Measurements from ENCODE around the gene AGBL3. TPM values are rescaled to one million over a fixed set of nuclear protein-coding genes. Genes with fewer than 3 reads are reported as not detected.

The AGBL3 gene
- total RNA-seq, 1 experiment from 2014 or later: 2.1 TPM

DNA sequence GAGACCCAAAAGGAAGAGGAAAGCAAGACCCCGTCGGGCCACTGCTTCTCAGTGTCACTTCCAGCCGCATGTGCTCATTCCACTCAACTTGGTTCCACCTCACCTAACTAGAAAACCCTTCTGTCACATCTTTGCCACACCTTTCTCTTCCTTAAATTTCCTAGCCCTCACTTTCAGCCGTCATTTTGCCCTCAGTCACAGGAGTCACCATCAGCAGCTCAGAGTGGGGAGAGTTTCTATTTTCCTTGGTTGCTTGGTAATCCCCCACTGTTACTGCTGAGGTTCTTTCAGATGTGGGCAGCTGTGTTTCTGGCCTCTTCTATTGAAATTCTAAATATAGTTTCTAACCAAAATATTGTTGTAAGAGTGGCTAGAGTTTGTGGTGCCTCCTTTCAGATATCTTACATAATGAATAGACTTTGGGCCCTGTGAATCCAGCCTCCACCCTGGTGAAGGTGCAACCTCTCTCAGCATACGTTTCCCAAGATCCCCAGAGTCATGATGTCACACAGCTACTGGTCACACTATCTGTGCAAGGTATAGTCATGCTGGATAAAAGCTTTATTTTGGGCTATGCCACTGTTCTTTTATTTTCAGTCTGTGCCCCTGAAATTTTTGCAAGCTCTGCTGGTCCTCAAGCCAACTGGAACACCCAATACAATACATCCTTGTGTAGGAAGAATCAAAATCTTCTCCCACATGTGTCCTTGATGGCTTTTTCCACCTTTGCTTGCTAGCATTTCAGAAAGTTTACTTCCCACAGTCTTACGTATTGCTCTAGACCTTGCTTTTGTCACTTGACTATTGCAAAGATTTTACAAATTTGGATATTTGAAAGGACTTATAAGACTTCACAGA is 9.2 kb downstream of the AGBL3 start:
- POLR2A ChIA-PET: no interaction called here
- H3K27ac Mint-ChIP-seq: no peak overlapping the region; the same call in 1 of the 2 replicates
- no peaks in the 10 kb centered on the region; the same call in 1 of the 2 replicates for H3K36me3 Mint-ChIP-seq
- H3K4me1 Mint-ChIP-seq: peaks cover 3% of the 10 kb centered on the region; the same call in 1 of the 2 replicates
- no peaks in the 10 kb centered on the region for H3K27me3 Mint-ChIP-seq (ENCODE audit: low read depth)
- CTCF ChIA-PET: interaction anchor here (1.3 kb wide), 1 partner anchor 9 kb away, joined by 3 read pairs; the partner anchor contains the start of gene AGBL3
- DNase-seq (ENCODE audit: low spot score) (no peak), ATAC-seq (no peak)
- TF ChIP-seq, protein P1, sequence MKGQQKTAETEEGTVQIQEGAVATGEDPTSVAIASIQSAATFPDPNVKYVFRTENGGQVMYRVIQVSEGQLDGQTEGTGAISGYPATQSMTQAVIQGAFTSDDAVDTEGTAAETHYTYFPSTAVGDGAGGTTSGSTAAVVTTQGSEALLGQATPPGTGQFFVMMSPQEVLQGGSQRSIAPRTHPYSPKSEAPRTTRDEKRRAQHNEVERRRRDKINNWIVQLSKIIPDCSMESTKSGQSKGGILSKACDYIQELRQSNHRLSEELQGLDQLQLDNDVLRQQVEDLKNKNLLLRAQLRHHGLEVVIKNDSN (CRISPR knock-in tag; IDR thresholded peaks at IDR 0.05): no peak
- TF ChIP-seq JAZF1 (CRISPR knock-in tag; IDR thresholded peaks at IDR 0.05): no peak
- TF ChIP-seq RELA (CRISPR knock-in tag; IDR thresholded peaks at IDR 0.05; ENCODE audit: borderline replicate concordance): no peak
- no peak for TF ChIP-seq ELF4 (CRISPR knock-in tag; IDR thresholded peaks at IDR 0.05; ENCODE audit: low read depth)
- TF ChIP-seq ZNF121 (CRISPR knock-in tag; IDR thresholded peaks at IDR 0.05): no peak
- TF ChIP-seq, protein P2, sequence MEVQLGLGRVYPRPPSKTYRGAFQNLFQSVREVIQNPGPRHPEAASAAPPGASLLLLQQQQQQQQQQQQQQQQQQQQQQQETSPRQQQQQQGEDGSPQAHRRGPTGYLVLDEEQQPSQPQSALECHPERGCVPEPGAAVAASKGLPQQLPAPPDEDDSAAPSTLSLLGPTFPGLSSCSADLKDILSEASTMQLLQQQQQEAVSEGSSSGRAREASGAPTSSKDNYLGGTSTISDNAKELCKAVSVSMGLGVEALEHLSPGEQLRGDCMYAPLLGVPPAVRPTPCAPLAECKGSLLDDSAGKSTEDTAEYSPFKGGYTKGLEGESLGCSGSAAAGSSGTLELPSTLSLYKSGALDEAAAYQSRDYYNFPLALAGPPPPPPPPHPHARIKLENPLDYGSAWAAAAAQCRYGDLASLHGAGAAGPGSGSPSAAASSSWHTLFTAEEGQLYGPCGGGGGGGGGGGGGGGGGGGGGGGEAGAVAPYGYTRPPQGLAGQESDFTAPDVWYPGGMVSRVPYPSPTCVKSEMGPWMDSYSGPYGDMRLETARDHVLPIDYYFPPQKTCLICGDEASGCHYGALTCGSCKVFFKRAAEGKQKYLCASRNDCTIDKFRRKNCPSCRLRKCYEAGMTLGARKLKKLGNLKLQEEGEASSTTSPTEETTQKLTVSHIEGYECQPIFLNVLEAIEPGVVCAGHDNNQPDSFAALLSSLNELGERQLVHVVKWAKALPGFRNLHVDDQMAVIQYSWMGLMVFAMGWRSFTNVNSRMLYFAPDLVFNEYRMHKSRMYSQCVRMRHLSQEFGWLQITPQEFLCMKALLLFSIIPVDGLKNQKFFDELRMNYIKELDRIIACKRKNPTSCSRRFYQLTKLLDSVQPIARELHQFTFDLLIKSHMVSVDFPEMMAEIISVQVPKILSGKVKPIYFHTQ (CRISPR knock-in tag; IDR thresholded peaks at IDR 0.05): no peak
- TF ChIP-seq, protein P3, sequence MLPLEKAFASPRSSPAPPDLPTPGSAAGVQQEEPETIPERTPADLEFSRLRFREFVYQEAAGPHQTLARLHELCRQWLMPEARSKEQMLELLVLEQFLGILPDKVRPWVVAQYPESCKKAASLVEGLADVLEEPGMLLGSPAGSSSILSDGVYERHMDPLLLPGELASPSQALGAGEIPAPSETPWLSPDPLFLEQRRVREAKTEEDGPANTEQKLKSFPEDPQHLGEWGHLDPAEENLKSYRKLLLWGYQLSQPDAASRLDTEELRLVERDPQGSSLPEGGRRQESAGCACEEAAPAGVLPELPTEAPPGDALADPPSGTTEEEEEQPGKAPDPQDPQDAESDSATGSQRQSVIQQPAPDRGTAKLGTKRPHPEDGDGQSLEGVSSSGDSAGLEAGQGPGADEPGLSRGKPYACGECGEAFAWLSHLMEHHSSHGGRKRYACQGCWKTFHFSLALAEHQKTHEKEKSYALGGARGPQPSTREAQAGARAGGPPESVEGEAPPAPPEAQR (CRISPR knock-in tag; IDR thresholded peaks at IDR 0.05): no peak
- no peak for TF ChIP-seq TEAD4 (CRISPR knock-in tag; IDR thresholded peaks at IDR 0.05)
- TF ChIP-seq FOXK1 (CRISPR knock-in tag; IDR thresholded peaks at IDR 0.05): no peak
- no peak for TF ChIP-seq CREM (CRISPR knock-in tag; IDR thresholded peaks at IDR 0.05)
- TF ChIP-seq TCF7 (CRISPR knock-in tag; IDR thresholded peaks at IDR 0.05; ENCODE audit: low read depth): no peak
- TF ChIP-seq, protein P4, sequence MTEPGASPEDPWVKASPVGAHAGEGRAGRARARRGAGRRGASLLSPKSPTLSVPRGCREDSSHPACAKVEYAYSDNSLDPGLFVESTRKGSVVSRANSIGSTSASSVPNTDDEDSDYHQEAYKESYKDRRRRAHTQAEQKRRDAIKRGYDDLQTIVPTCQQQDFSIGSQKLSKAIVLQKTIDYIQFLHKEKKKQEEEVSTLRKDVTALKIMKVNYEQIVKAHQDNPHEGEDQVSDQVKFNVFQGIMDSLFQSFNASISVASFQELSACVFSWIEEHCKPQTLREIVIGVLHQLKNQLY (CRISPR knock-in tag; IDR thresholded peaks at IDR 0.05): no peak
- no peak for TF ChIP-seq SOX15 (CRISPR knock-in tag; IDR thresholded peaks at IDR 0.05)
- TF ChIP-seq NFE2L1 (CRISPR knock-in tag; IDR thresholded peaks at IDR 0.05): no peak
- no peak for TF ChIP-seq EMX1 (CRISPR knock-in tag; IDR thresholded peaks at IDR 0.05)
- TF ChIP-seq, protein P5, sequence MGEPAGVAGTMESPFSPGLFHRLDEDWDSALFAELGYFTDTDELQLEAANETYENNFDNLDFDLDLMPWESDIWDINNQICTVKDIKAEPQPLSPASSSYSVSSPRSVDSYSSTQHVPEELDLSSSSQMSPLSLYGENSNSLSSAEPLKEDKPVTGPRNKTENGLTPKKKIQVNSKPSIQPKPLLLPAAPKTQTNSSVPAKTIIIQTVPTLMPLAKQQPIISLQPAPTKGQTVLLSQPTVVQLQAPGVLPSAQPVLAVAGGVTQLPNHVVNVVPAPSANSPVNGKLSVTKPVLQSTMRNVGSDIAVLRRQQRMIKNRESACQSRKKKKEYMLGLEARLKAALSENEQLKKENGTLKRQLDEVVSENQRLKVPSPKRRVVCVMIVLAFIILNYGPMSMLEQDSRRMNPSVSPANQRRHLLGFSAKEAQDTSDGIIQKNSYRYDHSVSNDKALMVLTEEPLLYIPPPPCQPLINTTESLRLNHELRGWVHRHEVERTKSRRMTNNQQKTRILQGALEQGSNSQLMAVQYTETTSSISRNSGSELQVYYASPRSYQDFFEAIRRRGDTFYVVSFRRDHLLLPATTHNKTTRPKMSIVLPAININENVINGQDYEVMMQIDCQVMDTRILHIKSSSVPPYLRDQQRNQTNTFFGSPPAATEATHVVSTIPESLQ (CRISPR knock-in tag; IDR thresholded peaks at IDR 0.05): no peak
- no peak overlapping the region for H3K4me3 Mint-ChIP-seq
- no peaks in the 10 kb centered on the region for H3K9me3 Mint-ChIP-seq

DNA sequence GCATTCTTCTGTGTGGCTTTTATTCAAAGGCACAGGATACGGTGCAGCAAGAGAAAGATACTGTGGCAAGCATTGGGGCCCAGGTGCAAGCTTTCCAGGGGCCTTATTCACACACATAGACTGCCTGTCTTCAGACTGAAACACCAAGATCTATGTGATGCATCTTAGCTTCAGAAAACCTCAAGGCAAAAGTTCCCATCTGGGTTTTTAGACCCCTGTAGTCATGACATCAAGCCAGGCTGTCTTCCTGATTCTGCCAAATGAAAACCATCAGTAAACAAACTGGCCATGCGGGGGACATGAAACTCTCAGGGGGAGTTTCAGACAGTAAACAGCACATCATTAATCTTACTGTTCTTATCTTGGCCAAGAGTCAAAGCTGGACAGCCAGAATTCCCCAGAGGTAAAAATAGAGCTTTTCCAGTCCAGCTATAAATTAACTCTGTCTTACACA is 9.8 kb downstream of the AGBL3 start:
- H3K9me3 Mint-ChIP-seq: no peaks in the 10 kb centered on the region
- POLR2A ChIA-PET: no interaction called here
- ATAC-seq: no peak
- no peaks in the 10 kb centered on the region for H3K27me3 Mint-ChIP-seq (ENCODE audit: low read depth)
- H3K4me1 Mint-ChIP-seq: peaks cover 3% of the 10 kb centered on the region; the same call in 1 of the 2 replicates
- CTCF ChIA-PET: interaction anchor here (1.3 kb wide), 1 partner anchor 10 kb away, joined by 3 read pairs; the partner anchor contains the start of gene AGBL3
- H3K27ac Mint-ChIP-seq: no peak overlapping the region
- no peak overlapping the region for H3K4me3 Mint-ChIP-seq
- H3K36me3 Mint-ChIP-seq: no peaks in the 10 kb centered on the region; the same call in 1 of the 2 replicates
- DNase-seq (ENCODE audit: low spot score): no peak
- no peak for TF ChIP-seq TEAD4 (CRISPR knock-in tag; IDR thresholded peaks at IDR 0.05)
- TF ChIP-seq, protein P5 (CRISPR knock-in tag; IDR thresholded peaks at IDR 0.05): no peak
- no peak for TF ChIP-seq ZNF416 (CRISPR knock-in tag; IDR thresholded peaks at IDR 0.05)
- TF ChIP-seq, protein P2 (CRISPR knock-in tag; IDR thresholded peaks at IDR 0.05): no peak

All from WTC11 (cell line).